ENCODE measurements around the gene PPP1R14C.

- TF ChIP-seq FOXM1 (IDR thresholded peaks at IDR 0.05; ENCODE audit: borderline replicate concordance, low read depth) (no peak), MAX (IDR thresholded peaks at IDR 0.05) (no peak), REST (IDR thresholded peaks at IDR 0.05; ENCODE audit: low read depth) (no peak), CREB1 (IDR thresholded peaks at IDR 0.05; ENCODE audit: low read depth) (no peak), TCF12 (IDR thresholded peaks at IDR 0.05; ENCODE audit: low read depth) (no peak), YY1 (IDR thresholded peaks at IDR 0.05; ENCODE audit: low read depth) (no peak), RAD21 (IDR thresholded peaks at IDR 0.05; ENCODE audit: low read depth) (no peak), TAF1 (IDR thresholded peaks at IDR 0.05; ENCODE audit: low read depth) (no peak), EP300 (IDR thresholded peaks at IDR 0.05; ENCODE audit: borderline replicate concordance) (no peak)
These were observed 96.1 kb downstream of the PPP1R14C start for GRCh38 chr6:150238846-150239407.

All from Ishikawa (cell line).